Measurements from ENCODE around the gene RPRML. TPM values are rescaled to one million over a fixed set of nuclear protein-coding genes. Genes with fewer than 3 reads are reported as not detected.

Gene RPRML
- total RNA-seq, 1 donor from 2014 or later: not detected

DNA sequence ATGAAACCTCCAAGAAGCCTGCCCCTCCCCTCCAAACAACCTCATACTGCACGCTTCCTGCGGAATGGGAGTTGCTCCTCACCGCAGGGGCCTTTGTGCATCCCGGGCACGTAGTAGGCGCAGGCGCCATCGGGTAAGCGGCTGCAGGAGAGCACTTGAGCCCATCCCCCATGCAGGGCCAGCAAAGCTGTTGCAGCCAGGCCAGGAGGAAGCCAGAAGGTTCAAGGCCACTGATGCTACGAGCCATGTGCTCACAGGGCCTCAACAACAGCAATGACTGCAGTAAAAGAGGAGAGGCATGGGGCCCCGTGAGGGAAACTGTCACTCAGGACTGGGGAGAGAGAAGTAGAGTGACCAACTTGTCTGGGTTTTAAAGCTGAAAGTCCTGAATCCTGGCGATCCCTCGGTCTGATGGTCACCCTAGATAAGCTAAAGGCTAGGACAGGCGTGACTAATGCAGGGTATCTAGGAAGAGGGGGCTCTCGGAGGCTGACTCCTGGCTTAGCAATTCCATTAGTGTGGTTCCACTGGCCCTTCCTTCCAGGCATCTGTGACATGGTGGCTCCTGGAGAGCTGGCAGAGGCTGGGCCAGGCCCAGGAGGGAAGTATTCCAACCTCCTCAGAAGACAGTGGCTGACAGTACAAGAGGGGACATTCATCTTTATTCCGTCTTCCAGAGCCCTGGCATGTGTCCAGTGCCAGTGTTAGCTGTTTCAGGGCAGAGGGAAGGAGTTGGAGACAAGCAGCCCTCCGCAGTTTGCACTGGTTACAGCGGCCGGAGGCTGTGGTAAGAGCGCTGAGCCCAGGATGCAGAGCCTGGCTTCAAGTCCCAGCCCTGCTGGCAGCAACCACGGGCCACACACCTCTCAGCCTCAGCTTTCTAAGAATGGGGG is 35.3 kb downstream of the RPRML start:
- DNase-seq: peak; percentile 42

DNA sequence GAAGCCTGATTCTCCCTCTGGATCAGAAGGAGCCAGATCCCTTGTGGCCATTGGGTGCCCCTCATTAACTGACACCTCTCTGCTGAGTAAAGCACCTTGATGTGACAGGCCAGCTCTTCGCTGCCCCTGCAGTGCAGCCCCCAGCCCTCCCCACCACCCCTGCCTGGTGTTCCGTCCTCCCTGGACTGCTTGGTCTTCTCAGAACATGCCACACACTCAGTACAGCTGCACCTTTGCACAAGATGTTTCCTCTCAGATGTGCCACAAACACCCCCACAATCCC is 35.9 kb downstream of the RPRML start:
- DNase-seq: no peak

DNA sequence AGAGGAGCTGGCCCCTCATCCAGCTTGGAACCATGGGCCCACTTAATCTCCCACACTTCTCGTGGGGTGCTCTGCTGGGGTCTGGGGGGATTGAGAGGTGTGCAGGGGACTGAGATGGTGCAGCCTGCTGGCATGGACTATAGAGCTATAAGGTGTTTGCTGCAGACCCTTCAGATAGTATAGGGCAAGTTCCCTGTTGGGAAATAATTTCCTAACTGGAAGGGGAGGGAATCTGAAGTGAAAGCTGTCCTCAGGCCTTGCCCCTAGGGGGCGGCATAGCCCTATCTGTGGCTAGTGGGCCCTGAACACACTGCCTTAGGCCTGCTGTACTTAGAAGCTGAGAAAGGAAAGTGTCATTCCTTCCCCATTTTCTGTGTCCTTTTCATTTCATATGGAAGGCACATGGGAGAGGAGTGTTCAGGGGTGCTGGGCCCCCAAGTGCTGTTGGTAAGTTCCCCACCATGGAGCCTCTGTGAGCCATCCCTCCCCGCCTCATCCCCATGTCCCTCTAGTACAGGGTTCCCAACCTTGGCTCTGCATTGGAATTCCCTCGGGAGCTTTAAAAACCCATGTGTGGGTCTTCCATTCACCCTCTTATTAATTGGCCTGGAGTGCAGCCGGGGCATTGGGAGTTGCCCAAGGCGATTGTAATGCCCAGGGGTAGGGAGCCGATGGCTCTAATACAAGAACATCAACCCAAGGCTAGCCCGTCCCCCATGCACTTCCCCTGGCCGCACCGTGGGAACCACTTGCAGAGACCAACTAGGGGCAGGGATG is 36.4 kb downstream of the RPRML start:
- peak; percentile 89 for DNase-seq

DNA sequence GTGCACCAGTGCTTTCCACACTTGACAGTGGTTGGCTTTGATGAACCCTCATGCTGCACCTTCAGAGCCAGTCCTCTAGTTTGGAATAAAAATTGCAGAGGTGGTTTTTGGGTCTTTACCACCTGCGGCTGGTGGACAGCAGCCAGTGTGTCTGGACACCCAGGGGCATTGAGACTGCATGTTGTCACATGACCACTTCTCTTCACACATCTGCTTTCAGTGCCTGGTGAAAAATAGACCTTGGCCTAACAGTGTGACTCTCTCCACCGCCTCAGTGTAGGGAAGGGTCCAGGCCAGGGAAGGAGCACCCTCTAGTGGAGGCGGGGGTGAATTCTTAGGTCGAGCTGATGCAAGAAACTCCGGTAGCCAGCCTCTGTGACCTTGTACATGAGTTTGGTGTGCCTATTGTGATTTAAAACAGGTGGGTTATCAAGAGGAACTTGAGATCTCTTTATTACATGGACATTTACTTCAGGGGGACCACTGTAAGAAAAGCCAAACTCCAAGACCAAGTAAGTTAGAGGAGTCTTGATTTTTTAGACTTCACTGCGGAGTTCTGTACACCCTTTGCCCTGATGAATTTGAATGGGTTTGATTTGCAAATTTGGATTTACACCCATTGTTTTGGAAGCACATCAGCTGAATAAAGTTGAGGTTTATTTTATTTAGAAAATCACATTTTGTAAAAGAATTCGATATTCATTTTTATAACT is 38.2 kb downstream of the RPRML start:
- peak; percentile 90 for DNase-seq

DNA sequence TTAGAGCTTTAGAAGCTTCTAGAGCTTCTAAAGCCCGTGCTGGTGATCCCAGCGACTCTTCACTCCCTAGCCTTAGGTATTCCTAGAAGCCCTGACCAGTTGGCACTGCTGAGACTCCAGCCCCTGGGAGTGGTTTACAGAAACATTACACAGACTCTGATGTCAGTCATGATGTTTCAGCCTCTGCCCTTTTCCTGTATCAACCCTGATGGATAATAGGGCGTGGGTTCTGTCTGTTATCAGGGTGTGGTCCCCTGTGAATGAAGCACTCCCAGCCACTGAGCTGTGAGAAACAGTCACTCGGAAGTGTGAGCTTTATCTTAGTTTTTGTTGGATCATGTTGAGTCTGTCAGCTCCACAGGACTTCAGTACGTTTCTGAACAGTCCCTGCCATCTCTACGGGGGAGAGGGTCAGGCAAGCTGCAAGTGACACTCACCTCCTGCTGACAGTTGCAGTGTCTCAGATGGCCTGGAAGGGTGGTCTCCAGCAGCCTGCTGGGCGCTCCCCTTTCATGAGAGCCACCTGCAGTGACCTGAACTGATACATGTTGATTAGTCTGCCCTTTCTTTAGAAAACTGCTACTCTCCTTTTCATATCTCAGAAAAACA is 43.3 kb downstream of the RPRML start:
- DNase-seq: peak; percentile 8

DNA sequence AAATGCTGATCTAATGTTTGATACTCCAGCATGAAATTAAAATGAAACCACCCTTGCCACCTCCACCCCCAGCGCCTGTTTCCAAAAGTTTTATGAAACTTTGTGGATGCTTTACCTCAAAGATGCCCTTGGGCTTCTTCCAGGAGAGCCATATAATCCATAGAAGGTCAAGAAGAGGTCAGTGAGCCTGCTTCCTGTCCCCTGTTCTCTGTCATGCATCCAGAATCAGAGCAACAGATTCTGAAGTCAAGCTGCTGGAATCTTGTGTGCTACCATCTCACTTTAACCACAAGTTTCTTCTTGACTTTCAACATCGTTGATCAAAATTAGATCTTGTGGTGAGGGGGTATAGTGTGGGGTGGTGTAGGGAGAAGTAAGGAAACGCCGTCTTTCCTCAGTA is 47.5 kb downstream of the RPRML start:
- no peak for DNase-seq

DNA sequence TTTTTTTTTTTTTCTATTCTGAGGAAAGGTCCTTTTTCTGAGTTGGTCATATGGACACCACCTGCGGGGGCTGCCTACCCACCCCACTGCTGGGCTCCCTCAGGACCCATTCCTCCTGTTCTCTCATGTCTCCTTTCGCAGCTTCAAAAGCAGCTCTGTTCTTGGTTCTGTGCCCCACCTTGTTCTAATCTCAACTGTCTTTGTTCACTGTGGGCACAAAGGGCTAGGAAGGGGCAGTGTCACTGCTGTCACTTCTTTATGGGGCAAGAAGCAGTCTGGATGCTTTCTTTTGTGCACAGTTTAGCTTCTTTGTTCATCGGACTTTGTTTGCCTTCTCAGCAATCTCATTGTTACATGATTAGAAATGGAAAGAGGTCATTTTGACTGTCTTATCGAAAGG is 49.0 kb downstream of the RPRML start:
- no peak for DNase-seq

DNA sequence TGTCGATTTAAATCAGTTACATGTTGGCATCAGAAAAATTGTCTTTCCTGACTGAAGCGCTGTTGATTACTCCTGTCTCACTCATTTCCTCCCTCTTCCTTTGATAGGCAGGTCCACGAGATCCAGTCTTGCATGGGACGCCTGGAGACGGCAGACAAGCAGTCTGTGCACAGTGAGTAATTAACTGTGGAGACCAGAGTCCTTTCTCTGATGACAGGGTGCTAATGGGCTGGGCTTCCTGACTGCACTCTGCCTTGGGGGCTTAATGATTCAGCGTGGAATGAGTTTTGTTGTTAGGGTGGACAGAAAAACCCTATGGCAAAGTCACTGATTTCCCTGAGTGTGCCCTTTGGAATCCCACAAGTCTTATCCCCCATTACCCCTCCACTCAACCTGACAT is 49.6 kb downstream of the RPRML start:
- peak; percentile 78 for DNase-seq

DNA sequence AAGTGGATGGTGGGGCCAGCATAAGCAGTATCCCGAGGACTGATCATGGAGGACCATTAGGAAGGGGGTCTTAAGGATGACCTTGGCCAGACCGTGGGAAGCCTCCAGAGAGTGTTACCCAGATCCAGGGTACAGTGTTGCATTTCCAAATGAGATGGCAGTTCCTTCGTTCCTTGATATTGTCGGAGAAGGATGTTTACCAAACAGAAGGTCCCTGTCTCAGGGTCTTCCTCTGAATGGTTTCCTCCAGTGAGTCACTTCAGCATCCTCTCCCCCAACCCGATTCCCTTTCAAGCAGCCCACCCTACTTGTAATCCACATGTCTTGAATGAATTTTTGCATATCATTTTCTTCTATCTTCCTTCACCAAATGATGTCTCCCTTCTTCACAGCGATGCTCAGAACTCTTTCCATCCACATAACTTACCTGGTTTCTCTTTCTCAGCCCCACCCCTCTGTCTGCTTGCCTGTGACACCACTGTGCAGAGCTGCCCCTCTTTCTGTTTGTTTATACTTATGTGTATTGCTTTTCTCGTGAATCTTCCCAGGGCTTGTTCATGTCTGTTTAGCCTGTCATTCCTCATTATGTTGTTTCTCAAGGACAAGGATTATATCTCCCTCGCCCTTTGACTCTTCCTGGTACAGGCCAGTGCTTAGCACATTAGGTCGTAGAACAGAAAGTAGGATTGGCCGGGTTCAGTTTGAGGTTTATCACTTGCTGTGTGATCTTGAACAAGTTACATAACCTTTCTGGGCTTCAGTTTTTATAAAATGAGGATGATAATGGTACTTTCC is 50.4 kb downstream of the RPRML start:
- DNase-seq: no peak

Other genes starting within 250 kb of the RPRML start
- gene WNT3, start 160.6 kb downstream of the RPRML start, total RNA-seq: 0.65 and 0.85 TPM in 2 replicates
- not detected in 2 replicates for gene WNT9B, start 127.7 kb downstream of the RPRML start, total RNA-seq
- gene GOSR2, start 56.1 kb downstream of the RPRML start, total RNA-seq: 41.9 and 46.6 TPM in 2 replicates
- gene CDC27, start 210.0 kb upstream of the RPRML start, total RNA-seq: 97.3 and 201 TPM in 2 replicates
- 0.60 and 1.5 TPM in 2 replicates for gene MYL4, start 230.1 kb upstream of the RPRML start, total RNA-seq

All from dermis blood vessel endothelial cell (primary cell).